ENCODE data around the gene TBX4.

GRCh38 chr17:61421460-61421859, 30.8 kb upstream of the TBX4 start:
- TF ChIP-seq POLR2AphosphoS5 (IDR thresholded peaks at IDR 0.05; ENCODE audit: borderline replicate concordance, low read depth, low read length) (no peak), EZH2 (IDR thresholded peaks at IDR 0.05) (no peak)
